ENCODE results near the gene TMEM86A.

DNA sequence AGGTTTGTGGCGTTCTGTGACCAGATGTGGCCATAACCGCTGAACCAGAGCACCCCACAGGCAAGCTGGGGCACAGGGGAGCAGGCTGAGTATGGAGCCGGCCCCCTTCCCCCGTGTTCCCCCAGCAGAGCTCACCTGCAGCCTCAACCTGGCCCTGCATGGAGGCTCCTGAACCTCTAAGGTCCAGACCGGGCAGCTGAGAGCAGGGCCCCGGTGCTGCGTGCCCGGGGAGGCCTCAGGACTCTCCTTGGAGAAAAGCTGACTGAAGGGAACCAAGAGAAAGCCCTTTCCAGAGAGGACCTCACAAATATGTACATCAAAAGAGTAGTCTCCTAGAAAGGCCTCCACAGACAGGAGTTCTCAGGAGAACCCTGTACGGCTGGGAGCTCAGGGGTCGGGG, 44.8 kb downstream of the TMEM86A start:
- TF ChIP-seq, protein P1, sequence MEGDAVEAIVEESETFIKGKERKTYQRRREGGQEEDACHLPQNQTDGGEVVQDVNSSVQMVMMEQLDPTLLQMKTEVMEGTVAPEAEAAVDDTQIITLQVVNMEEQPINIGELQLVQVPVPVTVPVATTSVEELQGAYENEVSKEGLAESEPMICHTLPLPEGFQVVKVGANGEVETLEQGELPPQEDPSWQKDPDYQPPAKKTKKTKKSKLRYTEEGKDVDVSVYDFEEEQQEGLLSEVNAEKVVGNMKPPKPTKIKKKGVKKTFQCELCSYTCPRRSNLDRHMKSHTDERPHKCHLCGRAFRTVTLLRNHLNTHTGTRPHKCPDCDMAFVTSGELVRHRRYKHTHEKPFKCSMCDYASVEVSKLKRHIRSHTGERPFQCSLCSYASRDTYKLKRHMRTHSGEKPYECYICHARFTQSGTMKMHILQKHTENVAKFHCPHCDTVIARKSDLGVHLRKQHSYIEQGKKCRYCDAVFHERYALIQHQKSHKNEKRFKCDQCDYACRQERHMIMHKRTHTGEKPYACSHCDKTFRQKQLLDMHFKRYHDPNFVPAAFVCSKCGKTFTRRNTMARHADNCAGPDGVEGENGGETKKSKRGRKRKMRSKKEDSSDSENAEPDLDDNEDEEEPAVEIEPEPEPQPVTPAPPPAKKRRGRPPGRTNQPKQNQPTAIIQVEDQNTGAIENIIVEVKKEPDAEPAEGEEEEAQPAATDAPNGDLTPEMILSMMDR (IDR thresholded peaks at IDR 0.05; ENCODE audit: extremely low read depth in 1 of 2, insufficient read depth in 1 of 2, low read depth in 1 of 2, low read length in 2 of 2) = no peak
- TF ChIP-seq POLR2AphosphoS5 (IDR thresholded peaks at IDR 0.05; ENCODE audit: insufficient read depth, low read depth, low read length) = no peak
- TF ChIP-seq FOS (IDR thresholded peaks at IDR 0.05; ENCODE audit: borderline replicate concordance, insufficient read depth, low read length) = no peak
- TF ChIP-seq EZH2 (IDR thresholded peaks at IDR 0.05; ENCODE audit: borderline replicate concordance, low read depth, low read length, severe bottlenecking) = no peak
- TF ChIP-seq POLR2A (IDR thresholded peaks at IDR 0.05; ENCODE audit: low read depth, low read length) = no peak
- TF ChIP-seq, protein P2, sequence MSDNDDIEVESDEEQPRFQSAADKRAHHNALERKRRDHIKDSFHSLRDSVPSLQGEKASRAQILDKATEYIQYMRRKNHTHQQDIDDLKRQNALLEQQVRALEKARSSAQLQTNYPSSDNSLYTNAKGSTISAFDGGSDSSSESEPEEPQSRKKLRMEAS (IDR thresholded peaks at IDR 0.05; ENCODE audit: insufficient read depth, insufficient read length) = no peak

All from endothelial cell of umbilical vein (primary cell).